Erythroblast (primary cell): Measurements from ENCODE around the gene DRC7.

Experiments used
- GATA1 ChIP-seq: IDR thresholded peaks from 2 replicates; pipeline ENCODE4 v1.6.1; 2011; ENCODE audit warnings: low read depth, mild to moderate bottlenecking, control low read depth, low read length, moderate library complexity
- POLR2A ChIP-seq: IDR thresholded peaks from 2 replicates; pipeline ENCODE4 v1.6.1; 2011; ENCODE audit warnings: mild to moderate bottlenecking, low read length

DNA sequence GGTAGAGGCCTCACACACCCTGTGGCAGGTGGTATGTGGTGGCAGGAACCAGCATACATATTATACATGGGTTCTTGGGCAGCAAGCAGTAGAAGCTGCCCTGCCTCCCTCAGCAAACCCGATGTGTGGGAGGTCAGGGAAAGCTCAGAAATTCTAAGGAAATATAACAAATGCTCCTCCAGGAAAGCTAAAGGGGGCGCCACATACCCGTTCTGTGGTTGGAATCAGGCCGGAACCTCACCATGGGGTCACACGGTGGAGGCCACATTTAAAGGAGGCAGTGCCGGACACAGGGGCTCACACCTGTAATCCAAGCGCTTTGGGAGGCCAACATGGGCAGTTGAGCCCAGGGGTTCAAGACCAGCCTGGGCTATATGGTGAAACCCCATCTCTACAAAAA lies 28.6 kb downstream of the DRC7 start:
- no peak for TF ChIP-seq POLR2A
- TF ChIP-seq GATA1 = no peak
